PC-9 (cell line): ENCODE results near the gene RNF141.

Experiments
- EZH2 ChIP-seq: fragments of 200-600 bp; sonication (generic); IDR thresholded peaks from 2 replicates; pipeline ENCODE4 v1.8.0; 2017; ENCODE audit warnings: antibody characterized with exemption, low read depth
- TF ChIP-seq, protein P1 (sequence below): fragments of 200-600 bp; sonication (generic); conservative IDR thresholded peaks from 2 replicates; pipeline ENCODE4 v1.6.1; 2017; ENCODE audit warnings: mixed run types, antibody characterized with exemption, mild to moderate bottlenecking, moderate library complexity

DNA sequence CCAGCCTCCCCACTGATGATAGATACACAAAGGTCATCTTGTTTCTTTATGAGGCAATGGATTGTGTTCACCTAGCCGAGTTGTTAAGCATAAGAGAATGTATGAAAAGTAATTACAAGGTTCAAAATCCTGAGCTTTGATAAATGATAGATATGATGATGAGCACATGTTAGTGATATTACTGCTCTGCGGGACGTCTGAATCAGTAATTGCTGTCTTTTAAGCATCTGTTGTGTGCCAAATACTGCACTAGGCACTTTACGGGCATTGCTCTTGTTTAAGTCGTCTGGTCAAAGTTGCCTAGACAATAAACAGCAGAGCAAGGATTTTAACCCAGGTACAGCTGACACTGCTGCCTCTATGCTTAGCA lies 559 bp upstream of the RNF141 start:
- TF ChIP-seq, protein P1, sequence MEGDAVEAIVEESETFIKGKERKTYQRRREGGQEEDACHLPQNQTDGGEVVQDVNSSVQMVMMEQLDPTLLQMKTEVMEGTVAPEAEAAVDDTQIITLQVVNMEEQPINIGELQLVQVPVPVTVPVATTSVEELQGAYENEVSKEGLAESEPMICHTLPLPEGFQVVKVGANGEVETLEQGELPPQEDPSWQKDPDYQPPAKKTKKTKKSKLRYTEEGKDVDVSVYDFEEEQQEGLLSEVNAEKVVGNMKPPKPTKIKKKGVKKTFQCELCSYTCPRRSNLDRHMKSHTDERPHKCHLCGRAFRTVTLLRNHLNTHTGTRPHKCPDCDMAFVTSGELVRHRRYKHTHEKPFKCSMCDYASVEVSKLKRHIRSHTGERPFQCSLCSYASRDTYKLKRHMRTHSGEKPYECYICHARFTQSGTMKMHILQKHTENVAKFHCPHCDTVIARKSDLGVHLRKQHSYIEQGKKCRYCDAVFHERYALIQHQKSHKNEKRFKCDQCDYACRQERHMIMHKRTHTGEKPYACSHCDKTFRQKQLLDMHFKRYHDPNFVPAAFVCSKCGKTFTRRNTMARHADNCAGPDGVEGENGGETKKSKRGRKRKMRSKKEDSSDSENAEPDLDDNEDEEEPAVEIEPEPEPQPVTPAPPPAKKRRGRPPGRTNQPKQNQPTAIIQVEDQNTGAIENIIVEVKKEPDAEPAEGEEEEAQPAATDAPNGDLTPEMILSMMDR = no peak
- TF ChIP-seq EZH2 = no peak
